Activated naive CD4-positive, alpha-beta T cell treated with anti-CD3 and anti-CD28 coated beads for 36 hours (primary cell): ENCODE measurements around the gene KIF18B. TPM values are rescaled to one million over a fixed set of nuclear protein-coding genes. Genes with fewer than 3 reads are reported as not detected.

ENCODE experiments used
- CTCF ChIA-PET: fragments of 350-600 bp; sonication (Branson Sonifier 250); formaldehyde crosslinking; loops from one replicate; lab custom pipeline; 2021; ENCODE audit warnings: antibody characterized with exemption; lab: Charles Lee
- DNase-seq: peaks from one replicate; pipeline ENCODE4 v3.0.0-alpha.2; 2020
- H3K27ac Mint-ChIP-seq: one replicate; pipeline ENCODE4 v1.8.0; 2021; ENCODE audit warnings: mild to moderate bottlenecking, mixed read lengths
- H3K27me3 Mint-ChIP-seq: one replicate; pipeline ENCODE4 v1.8.0; 2021; ENCODE audit warnings: low read depth, mixed read lengths
- H3K36me3 Mint-ChIP-seq: one replicate; pipeline ENCODE4 v1.8.0; 2021; ENCODE audit warnings: low read depth, mixed read lengths
- H3K4me1 Mint-ChIP-seq: one replicate; pipeline ENCODE4 v1.8.0; 2021; ENCODE audit warnings: low read depth, mixed read lengths
- H3K4me3 Mint-ChIP-seq: one replicate; pipeline ENCODE4 v1.8.0; 2021; ENCODE audit warnings: mild to moderate bottlenecking, moderate library complexity, mixed read lengths
- H3K9me3 Mint-ChIP-seq: one replicate; pipeline ENCODE4 v1.8.0; 2021; ENCODE audit warnings: mixed read lengths
- intact Hi-C: fragments of 100-400 bp; cut with micrococcal nuclease; formaldehyde crosslinking; loops from one replicate; pipeline ENCODE4 v1.15.1; 2023
- total RNA-seq, 2 experiments: library from RNA; stranded (reverse); gene quantifications; one replicate each; pipeline ENCODE4 v1.2.3, GENCODE V29; 2021

Gene KIF18B
- total RNA-seq: 10 to 100 TPM; 54.9 to 55.4 TPM

DNA sequence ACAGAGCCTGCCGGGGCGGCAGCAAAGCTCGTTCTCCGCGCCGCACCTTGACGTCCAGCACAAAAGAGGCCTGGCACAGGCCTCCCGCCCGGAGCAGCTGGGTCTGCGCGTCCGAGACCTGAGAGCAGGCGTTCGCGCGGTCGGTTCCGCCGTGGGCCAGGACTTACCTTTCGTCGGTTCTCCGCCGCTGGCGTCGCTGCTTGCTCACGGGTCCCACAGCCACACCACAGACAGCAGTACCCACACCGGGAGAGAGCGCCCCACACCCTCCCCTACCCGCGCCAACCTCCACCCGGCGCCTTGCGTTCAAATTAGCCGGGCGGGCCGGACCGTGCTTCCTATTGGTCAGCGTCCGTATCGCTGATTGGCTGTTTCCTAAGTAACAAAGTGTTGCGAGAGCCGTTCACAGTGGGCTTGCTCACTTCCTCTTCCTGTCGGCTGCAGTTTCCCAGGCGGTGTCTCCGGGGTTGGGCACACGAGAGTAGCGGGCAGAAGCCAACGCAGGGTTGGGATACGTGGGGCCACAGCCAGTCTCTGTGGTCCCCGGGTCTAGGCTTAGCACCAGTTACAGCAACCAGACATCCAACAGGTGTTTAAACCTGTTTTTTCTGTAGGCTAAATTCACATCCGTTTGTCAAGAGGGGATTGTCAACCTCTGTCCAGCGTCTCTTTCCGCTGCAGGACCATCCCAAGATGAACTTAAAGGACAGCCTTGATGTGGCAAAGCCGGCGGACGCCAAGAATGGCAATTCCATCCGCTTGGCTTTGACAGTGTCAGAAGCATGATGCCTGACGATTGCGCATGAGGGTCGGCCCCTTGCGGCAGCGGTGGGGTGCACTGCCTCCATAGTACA is at the start of gene KIF18B:
Gene KIF18B (minus strand): TSS at position 313 of the 854 bp plus-strand sequence. CDS start 11,429 bp downstream, outside the sequence.
- peak within 1 kb of the TSS; percentile 84 for H3K4me3 Mint-ChIP-seq
- peaks cover 5% of the 10 kb centered on the region for H3K27me3 Mint-ChIP-seq
- CTCF ChIA-PET: interaction anchor here (1.3 to 1.4 kb wide), 2 partner anchors 38 to 74 kb away, joined by 3 to 4 read pairs; no protein-coding TSS in a partner anchor
- intact Hi-C loops: loop anchor here (1.0 kb wide), 7 partner anchors 21 to 172 kb away; partner anchors contain the start of genes C1QL1 and EFTUD2
- peaks cover 18% of the 10 kb centered on the region for H3K36me3 Mint-ChIP-seq
- DNase-seq: peak; percentile 97
- H3K4me1 Mint-ChIP-seq: peaks cover 7% of the 10 kb centered on the region
- H3K9me3 Mint-ChIP-seq: no peaks in the 10 kb centered on the region
- peak within 1 kb of the TSS; percentile 74 for H3K27ac Mint-ChIP-seq

DNA sequence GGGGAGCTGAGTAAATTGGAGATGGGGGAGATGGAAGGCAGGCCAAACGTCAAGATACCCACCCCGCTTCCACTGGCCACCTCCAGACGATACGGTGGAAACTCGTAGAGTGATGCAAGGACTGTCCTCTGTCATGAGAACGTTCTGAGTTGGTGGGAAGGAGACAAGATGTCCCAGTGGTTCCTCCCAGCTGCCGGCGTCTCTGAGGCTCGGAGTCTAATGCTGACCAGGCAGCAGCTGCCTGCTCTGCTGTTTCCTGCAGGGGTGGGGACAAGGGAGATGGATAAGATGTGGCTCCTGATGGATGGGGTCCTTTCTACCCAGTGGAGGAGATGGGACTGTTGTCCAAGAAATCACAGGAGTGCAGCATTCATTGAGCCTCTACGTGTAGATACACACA is 48.7 kb upstream of the KIF18B start:
- intact Hi-C loops: no loop called here
- peaks cover 4% of the 10 kb centered on the region for H3K9me3 Mint-ChIP-seq
- no peaks in the 10 kb centered on the region for H3K36me3 Mint-ChIP-seq
- no peak for DNase-seq
- CTCF ChIA-PET: interaction anchor here (0.6 to 0.9 kb wide), 2 partner anchors 28 to 446 kb away, joined by 3 to 4 read pairs; no protein-coding TSS in a partner anchor
- H3K27ac Mint-ChIP-seq: no peak overlapping the region
- no peak overlapping the region for H3K4me3 Mint-ChIP-seq
- H3K27me3 Mint-ChIP-seq: peaks cover 7% of the 10 kb centered on the region
- no peaks in the 10 kb centered on the region for H3K4me1 Mint-ChIP-seq

DNA sequence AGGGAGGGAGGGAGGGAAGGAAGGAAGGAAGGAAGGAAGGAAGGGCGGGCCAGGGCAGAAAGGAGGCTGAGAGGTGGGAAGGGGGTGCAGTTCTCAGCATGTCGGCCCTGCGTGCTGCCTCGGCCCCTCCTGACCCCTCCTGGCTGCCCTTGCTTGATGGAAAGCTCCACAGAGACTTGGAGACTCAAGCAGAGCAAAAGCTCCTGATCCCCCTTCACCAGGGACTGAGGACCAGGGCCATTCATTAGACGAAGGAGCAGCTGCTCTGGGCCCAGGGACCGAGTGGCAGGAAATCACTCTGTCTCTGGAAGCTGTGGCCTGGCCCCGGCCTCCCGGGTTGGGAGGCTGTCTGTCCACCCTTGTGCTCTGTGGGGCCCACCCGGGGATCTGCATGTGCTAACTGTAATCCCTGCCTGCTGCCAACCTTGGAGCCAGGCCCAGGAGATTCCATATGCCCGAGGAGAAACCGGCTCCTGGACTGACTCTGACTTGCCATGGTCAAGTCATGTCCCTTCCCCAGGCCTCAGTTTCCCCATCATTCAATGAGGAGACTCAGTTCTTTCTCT is 47.9 kb upstream of the KIF18B start:
- no peak overlapping the region for H3K27ac Mint-ChIP-seq
- no peaks in the 10 kb centered on the region for H3K36me3 Mint-ChIP-seq
- CTCF ChIA-PET: interaction anchor here (0.9 kb wide), 1 partner anchor 29 kb away, joined by 3 read pairs; no protein-coding TSS in a partner anchor
- H3K4me1 Mint-ChIP-seq: no peaks in the 10 kb centered on the region
- intact Hi-C loops: no loop called here
- no peak overlapping the region for H3K4me3 Mint-ChIP-seq
- no peak for DNase-seq
- peaks cover 4% of the 10 kb centered on the region for H3K9me3 Mint-ChIP-seq
- H3K27me3 Mint-ChIP-seq: peaks cover 7% of the 10 kb centered on the region

DNA sequence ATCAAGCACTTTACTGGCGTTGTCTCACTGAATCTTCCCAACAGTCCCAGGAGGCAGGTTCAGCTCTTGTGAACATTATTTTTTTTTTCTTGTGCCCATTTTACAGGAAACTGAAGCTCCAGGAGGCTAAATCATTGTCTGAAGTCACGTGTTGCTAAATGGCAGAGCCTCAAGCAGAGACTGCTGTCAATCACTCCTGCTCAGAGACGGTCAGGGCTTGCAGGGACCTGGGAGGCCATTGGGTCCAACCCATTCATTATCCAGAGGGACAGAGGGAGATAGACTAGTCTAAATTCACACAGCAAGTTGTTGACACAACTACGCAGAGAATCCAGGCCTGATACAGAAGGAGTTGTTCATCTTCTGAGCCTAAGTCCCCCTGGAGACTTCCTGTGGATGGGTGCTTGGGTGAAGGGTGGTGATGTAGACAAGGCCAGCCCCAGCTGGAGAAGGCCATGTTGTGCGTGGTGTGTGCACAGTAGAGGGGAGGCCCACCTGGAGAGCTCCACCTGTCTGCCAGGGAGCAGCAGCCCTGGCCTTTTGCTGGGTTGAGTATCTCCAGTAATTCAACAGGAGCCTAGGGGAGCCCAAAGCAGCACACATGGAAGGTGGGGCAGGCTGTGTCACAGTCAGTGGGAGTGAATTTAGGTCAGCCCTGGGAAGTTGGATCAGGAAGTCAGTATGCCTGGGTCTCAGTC is 44.8 kb upstream of the KIF18B start:
- intact Hi-C loops: no loop called here
- H3K36me3 Mint-ChIP-seq: no peaks in the 10 kb centered on the region
- peaks cover 9% of the 10 kb centered on the region for H3K4me1 Mint-ChIP-seq
- peaks cover 20% of the 10 kb centered on the region for H3K27me3 Mint-ChIP-seq
- H3K4me3 Mint-ChIP-seq: no peak overlapping the region
- DNase-seq: no peak
- no peak overlapping the region for H3K27ac Mint-ChIP-seq
- no peaks in the 10 kb centered on the region for H3K9me3 Mint-ChIP-seq
- CTCF ChIA-PET: no interaction called here

DNA sequence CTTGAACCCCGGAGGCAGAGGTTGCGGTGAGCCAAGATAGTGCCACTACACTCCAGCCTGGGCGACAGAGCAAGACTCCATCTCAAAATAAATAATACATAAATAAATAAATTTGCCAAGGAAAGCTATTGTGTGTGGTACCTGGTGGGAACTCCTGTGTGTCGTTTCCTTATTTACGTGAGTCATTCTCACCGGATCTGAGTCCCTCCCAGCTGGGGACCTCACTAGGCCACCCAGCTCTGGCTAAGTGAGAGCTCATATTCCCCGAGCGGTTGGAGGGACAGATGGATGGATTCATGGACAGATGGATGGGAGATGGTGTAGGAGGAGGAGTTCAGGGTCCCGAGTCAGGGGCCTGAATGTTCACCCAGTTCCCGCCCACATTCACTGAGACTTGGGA is 43.4 kb upstream of the KIF18B start:
- intact Hi-C loops: loop anchor here (1.0 kb wide), 1 partner anchor 41 kb away; no protein-coding TSS in a partner anchor
- no peak for DNase-seq
- H3K27me3 Mint-ChIP-seq: peaks cover 21% of the 10 kb centered on the region
- H3K9me3 Mint-ChIP-seq: no peaks in the 10 kb centered on the region
- H3K27ac Mint-ChIP-seq: no peak overlapping the region
- peaks cover 12% of the 10 kb centered on the region for H3K4me1 Mint-ChIP-seq
- H3K36me3 Mint-ChIP-seq: no peaks in the 10 kb centered on the region
- CTCF ChIA-PET: interaction anchor here (0.6 to 1.4 kb wide), 3 partner anchors 29 to 276 kb away, joined by 3 to 6 read pairs (median 4); no protein-coding TSS in a partner anchor
- no peak overlapping the region for H3K4me3 Mint-ChIP-seq

DNA sequence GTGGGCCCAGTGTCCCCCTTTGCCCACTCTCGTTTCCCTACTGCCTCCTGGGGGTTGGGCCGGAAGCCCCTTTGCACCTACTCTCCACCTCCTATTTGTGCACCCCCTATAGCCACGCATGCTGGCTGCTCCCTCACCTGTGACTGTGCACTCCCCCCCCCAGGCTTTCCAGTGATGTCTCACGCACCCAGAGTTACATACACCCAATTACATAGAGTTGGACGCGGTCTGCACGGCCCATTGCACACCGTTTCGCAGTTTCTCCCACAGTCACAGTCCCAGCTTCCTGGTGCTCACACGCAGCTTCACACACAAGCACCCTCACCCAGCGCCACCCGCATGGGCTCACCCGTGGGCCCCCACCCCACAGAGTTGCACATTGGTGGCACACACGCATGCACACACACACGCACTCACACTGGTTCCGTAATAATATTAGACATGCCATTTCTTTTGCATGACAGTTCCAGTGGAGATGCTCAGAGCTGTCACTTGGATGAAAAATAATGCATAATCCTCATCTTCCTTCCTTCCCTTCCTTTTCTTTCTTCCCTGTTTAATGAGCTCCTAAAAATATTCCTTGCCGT is 42.1 kb upstream of the KIF18B start:
- CTCF ChIA-PET: interaction anchor here (0.6 kb wide), 1 partner anchor 90 kb away, joined by 3 read pairs; no protein-coding TSS in a partner anchor
- peaks cover 29% of the 10 kb centered on the region for H3K27me3 Mint-ChIP-seq
- no peak overlapping the region for H3K27ac Mint-ChIP-seq
- DNase-seq: no peak
- H3K9me3 Mint-ChIP-seq: no peaks in the 10 kb centered on the region
- H3K4me1 Mint-ChIP-seq: peaks cover 12% of the 10 kb centered on the region
- no peaks in the 10 kb centered on the region for H3K36me3 Mint-ChIP-seq
- intact Hi-C loops: no loop called here
- H3K4me3 Mint-ChIP-seq: no peak overlapping the region

DNA sequence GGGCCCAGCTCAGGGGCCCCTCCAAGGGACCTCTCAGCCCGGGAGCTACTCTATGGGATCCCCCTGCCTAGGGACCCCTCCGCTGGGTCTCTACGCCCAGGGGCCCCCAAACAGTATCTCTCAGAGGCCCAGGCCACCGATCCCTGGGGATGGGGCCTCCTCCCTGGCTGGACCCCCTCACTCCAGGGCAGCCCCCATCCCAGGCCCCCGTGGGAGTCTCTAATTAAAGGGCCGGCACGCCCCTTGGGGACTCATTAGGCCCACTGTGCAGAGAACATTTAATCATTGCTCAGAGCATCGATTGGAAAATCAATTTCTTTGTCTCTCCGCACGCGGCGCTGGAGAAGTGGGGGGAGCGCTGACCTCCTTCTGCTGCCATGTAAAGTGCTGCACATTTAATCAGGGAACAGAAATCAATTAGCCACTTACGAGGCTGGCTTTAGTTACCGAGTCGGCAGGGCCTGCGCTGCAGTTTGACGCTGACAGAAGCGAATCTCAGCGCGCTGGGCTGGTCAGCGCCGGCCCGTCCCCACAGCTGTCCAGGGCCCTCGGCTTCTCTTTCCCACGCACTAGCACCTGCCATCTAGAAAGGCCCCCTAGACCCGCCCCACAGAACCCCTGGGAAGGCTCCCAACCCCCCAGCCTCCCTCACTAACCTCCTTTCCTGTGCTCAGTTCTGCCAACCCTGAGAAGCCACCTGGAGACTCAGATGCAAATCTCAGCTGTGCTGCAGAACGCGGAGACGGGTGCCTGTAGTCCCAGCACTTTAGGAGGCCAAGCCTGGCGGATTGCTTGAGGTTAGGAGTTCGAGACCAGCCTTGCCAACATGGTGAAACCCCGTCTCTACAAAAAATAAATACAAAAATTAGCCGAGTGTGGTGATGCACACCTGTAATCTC is 40.7 kb upstream of the KIF18B start:
- peaks cover 27% of the 10 kb centered on the region for H3K27me3 Mint-ChIP-seq

DNA sequence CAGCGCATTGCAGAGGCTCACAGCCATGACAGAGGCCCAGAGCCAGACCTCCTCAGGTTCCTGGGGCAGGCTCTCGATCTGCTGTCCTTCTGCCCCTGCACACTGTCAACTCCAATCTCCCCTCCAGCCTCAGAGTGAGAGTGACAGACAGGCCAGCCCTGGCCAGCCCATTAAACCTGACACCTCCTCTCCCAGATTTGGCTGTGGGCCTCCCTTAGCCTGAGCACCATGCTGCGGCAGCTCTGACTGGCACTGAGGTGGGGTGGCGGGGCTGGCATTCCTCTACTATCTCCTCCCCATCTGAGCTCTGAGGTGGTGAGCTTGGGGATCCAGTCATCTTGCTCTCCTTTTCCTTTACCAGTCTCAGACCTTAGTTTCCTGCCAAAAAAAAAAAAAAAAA is 36.0 kb upstream of the KIF18B start:
- Mint-ChIP-seq H3K27me3 (peaks cover 30% of the 10 kb centered on the region), H3K36me3 (no peaks in the 10 kb centered on the region), H3K4me1 (peaks cover 12% of the 10 kb centered on the region), H3K27ac (no peak overlapping the region), H3K4me3 (no peak overlapping the region), H3K9me3 (no peaks in the 10 kb centered on the region)
- no peak for DNase-seq
- CTCF ChIA-PET: interaction anchor here (0.7 kb wide), 1 partner anchor 161 kb away, joined by 8 read pairs; no protein-coding TSS in a partner anchor
- intact Hi-C loops: no loop called here

More for the DNA sequence above, 40.7 kb upstream of the KIF18B start:
- intact Hi-C loops: no loop called here
- H3K27ac Mint-ChIP-seq: no peak overlapping the region
- no peaks in the 10 kb centered on the region for H3K36me3 Mint-ChIP-seq
- DNase-seq: no peak
- H3K4me3 Mint-ChIP-seq: no peak overlapping the region
- CTCF ChIA-PET: no interaction called here
- no peaks in the 10 kb centered on the region for H3K9me3 Mint-ChIP-seq
- peaks cover 12% of the 10 kb centered on the region for H3K4me1 Mint-ChIP-seq

DNA sequence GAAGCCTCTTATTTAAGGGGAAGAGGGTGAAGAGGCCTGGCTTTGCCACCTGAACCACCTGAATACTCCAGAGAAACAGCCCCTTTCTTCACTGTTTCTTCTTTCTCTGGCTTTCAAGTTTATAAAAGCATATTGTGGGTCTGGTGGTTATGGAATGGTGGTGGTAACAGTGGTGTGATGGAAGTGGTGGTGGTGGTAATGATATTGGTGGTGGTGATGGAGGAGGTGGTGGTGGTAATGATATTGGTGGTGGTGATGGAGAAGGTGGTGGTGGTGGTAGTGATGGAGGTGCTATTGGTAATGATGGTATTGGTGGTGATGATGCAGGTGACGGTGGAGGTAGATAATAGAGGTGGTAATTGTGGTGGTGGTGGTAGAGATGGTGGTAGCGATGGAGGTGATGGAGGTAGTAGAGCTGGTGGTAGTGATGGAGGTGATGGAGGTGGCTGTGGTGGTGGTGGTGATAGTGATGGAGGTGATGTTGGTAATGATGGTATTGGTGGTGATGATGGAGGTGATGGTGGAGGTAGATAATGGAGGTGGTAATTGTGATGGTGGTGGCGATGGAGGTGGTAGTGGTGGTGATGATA is 34.6 kb upstream of the KIF18B start:
- Mint-ChIP-seq H3K9me3 (no peaks in the 10 kb centered on the region), H3K36me3 (no peaks in the 10 kb centered on the region), H3K4me3 (no peak overlapping the region), H3K27me3 (peaks cover 20% of the 10 kb centered on the region), H3K27ac (no peak overlapping the region), H3K4me1 (peaks cover 1% of the 10 kb centered on the region)
- intact Hi-C loops: no loop called here
- CTCF ChIA-PET: interaction anchor here (1.0 kb wide), 1 partner anchor 37 kb away, joined by 4 read pairs; no protein-coding TSS in a partner anchor
- no peak for DNase-seq

DNA sequence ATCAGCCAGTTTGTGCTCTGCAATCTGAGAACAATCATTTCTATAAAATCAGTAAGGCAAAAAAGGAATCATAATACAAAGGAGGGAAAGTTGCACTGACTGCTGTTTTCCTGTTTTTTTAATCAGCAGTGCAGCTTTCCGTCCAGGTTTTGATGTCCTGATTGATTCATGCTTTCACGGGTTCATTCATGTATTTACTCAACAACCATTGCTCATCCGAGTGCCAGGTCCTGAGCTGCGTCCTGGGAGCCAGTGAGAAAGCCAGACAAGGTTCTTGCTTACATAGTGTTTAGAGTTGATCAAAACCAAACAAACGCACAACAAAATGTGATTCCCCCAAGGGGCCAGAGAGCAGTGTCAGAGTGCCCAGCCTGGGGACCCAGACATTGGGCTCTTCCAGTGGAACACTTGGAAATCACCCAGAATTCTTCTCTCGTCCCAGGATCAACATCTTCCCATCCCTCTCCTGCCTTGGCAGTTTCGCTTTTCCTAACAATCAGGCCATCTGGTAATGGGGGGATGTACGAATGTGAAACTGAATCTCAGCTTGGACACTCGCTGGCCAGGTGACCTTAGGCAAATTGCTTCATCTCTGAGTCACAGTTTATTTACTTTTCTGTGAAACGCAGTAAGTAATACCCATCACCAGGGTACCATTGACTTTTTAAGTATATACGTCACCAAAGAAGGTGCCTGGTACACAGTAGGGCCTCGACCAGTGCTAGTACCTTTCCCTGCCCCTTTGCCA is 33.8 kb upstream of the KIF18B start:
- Mint-ChIP-seq H3K9me3 (no peaks in the 10 kb centered on the region), H3K27me3 (peaks cover 16% of the 10 kb centered on the region), H3K27ac (no peak overlapping the region), H3K36me3 (no peaks in the 10 kb centered on the region), H3K4me1 (no peaks in the 10 kb centered on the region), H3K4me3 (no peak overlapping the region)
- DNase-seq: no peak
- intact Hi-C loops: no loop called here
- CTCF ChIA-PET: interaction anchor here (0.6 to 1.0 kb wide), 2 partner anchors 38 to 83 kb away, joined by 3 to 4 read pairs; no protein-coding TSS in a partner anchor
